Neural progenitor cell (in vitro differentiated cells): Measurements from ENCODE around the gene SLTM. TPM values are rescaled to one million over a fixed set of nuclear protein-coding genes. Genes with fewer than 3 reads are reported as not detected.

Experiments used
- DNase-seq: peaks from one replicate; pipeline ENCODE4 v3.0.0-alpha.2; 2016; ENCODE audit warnings: low spot score
- H2AFZ ChIP-seq: fragments of 200-600 bp; sonication (generic); replicated peaks from 2 replicates; pipeline ENCODE4 v1.6.1; 2016; ENCODE audit warnings: antibody characterized with exemption
- H3F3A ChIP-seq: fragments of 200-600 bp; sonication (generic); 2 replicates; pipeline ENCODE4 v1.6.1; 2016; ENCODE audit warnings: antibody characterized with exemption, low read depth
- H3K27ac ChIP-seq: fragments of 200-600 bp; sonication (generic); 2 replicates; pipeline ENCODE4 v1.5.1; 2016; ENCODE audit warnings: mild to moderate bottlenecking
- H3K27me3 ChIP-seq: fragments of 200-600 bp; sonication (generic); 2 replicates; pipeline ENCODE4 v1.6.1; 2016; ENCODE audit warnings: mild to moderate bottlenecking, moderate library complexity
- H3K36me3 ChIP-seq: fragments of 200-600 bp; sonication (generic); 2 replicates; pipeline ENCODE4 v1.5.1; 2016
- H3K4me1 ChIP-seq: fragments of 200-600 bp; sonication (generic); 2 replicates; pipeline ENCODE4 v1.6.1; 2016; ENCODE audit warnings: mixed run types
- H3K4me2 ChIP-seq: fragments of 200-600 bp; sonication (generic); 2 replicates; pipeline ENCODE4 v1.6.1; 2016
- H3K4me3 ChIP-seq: fragments of 200-600 bp; sonication (generic); 2 replicates; pipeline ENCODE4 v1.5.1; 2016
- H3K79me2 ChIP-seq: fragments of 200-600 bp; sonication (generic); 2 replicates; pipeline ENCODE4 v1.6.1; 2016; ENCODE audit warnings: low read depth
- H3K9ac ChIP-seq: fragments of 200-600 bp; sonication (generic); 2 replicates; pipeline ENCODE4 v1.6.1; 2016
- H3K9me3 ChIP-seq: fragments of 200-600 bp; sonication (generic); 2 replicates; pipeline ENCODE4 v1.5.1; 2016; ENCODE audit warnings: low read depth
- H4K20me1 ChIP-seq: fragments of 200-600 bp; sonication (generic); 2 replicates; pipeline ENCODE4 v1.6.1; 2016; ENCODE audit warnings: low read depth
- H3K27ac Mint-ChIP-seq: 3 replicates; pipeline ENCODE4 v1.8.0; 2021; ENCODE audit warnings: mixed read lengths
- H3K27me3 Mint-ChIP-seq: 2 replicates; pipeline ENCODE4 v1.8.0; 2022; ENCODE audit warnings: low read depth, mild to moderate bottlenecking, inconsistent platforms, moderate library complexity, mixed read lengths; ENCODE audit not compliant: insufficient read depth
- H3K36me3 Mint-ChIP-seq: 3 replicates; pipeline ENCODE4 v1.8.0; 2021; ENCODE audit warnings: mixed read lengths
- H3K4me1 Mint-ChIP-seq: 3 replicates; pipeline ENCODE4 v1.8.0; 2021; ENCODE audit warnings: mixed read lengths
- H3K4me3 Mint-ChIP-seq: 3 replicates; pipeline ENCODE4 v1.8.0; 2021; ENCODE audit warnings: mild to moderate bottlenecking, moderate library complexity, mixed read lengths
- H3K9me3 Mint-ChIP-seq: 3 replicates; pipeline ENCODE4 v1.8.0; 2020; ENCODE audit warnings: mixed read lengths
- EZH2 ChIP-seq: fragments of 200-600 bp; sonication (generic); IDR thresholded peaks from 2 replicates; pipeline ENCODE4 v1.6.1; 2017; ENCODE audit warnings: antibody characterized with exemption, mild to moderate bottlenecking, moderate library complexity
- EZH2phosphoT487 ChIP-seq: fragments of 200-600 bp; sonication (generic); IDR thresholded peaks from 2 replicates; pipeline ENCODE4 v1.6.1; 2017; ENCODE audit warnings: antibody characterized with exemption
- total RNA-seq: library from RNA; depleted of rRNA; stranded (reverse); fragments of >200 nt; gene quantifications from 2 replicates; pipeline ENCODE4 v1.2.3, GENCODE V29; 2015; ENCODE audit warnings: low replicate concordance
- TF ChIP-seq, protein P1 (sequence below): fragments of 200-600 bp; sonication (generic); IDR thresholded peaks from 2 replicates; pipeline ENCODE4 v1.5.1; 2017; ENCODE audit warnings: antibody characterized with exemption, mild to moderate bottlenecking

The SLTM gene
- total RNA-seq, 1 donor from 2014 or later = 152 TPM

DNA sequence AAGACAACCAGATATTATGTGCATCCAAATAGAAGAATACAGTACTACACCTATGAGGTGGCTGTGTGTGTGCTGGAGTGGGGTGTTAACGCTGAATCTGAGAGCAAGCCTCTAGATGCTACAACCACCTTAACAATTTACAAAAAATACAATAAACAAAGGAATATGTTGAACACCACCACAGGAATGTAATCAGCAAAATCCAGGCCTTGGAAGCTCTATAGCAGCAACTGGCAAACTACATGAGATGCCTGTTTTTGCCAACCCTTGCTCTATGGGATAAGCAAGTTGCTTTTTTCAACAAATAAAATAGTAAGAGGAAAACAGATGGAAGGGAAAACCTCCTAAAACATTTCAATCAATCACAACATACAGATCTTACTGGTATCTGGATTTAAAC is 23.9 kb downstream of the SLTM start:
- Mint-ChIP-seq H3K36me3 (peaks cover 29% of the 10 kb centered on the region), H3K4me1 (no peaks in the 10 kb centered on the region), H3K27me3 (no peaks in the 10 kb centered on the region), H3K27ac (no peak overlapping the region), H3K9me3 (no peaks in the 10 kb centered on the region), H3K4me3 (no peak overlapping the region)
- H3K9ac ChIP-seq = no peak overlapping the region
- no peaks in the 10 kb centered on the region for H3K27me3 ChIP-seq
- TF ChIP-seq EZH2phosphoT487 = no peak
- no peak for TF ChIP-seq EZH2
- TF ChIP-seq, protein P1, sequence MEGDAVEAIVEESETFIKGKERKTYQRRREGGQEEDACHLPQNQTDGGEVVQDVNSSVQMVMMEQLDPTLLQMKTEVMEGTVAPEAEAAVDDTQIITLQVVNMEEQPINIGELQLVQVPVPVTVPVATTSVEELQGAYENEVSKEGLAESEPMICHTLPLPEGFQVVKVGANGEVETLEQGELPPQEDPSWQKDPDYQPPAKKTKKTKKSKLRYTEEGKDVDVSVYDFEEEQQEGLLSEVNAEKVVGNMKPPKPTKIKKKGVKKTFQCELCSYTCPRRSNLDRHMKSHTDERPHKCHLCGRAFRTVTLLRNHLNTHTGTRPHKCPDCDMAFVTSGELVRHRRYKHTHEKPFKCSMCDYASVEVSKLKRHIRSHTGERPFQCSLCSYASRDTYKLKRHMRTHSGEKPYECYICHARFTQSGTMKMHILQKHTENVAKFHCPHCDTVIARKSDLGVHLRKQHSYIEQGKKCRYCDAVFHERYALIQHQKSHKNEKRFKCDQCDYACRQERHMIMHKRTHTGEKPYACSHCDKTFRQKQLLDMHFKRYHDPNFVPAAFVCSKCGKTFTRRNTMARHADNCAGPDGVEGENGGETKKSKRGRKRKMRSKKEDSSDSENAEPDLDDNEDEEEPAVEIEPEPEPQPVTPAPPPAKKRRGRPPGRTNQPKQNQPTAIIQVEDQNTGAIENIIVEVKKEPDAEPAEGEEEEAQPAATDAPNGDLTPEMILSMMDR = no peak
- H3F3A ChIP-seq = no peaks in the 10 kb centered on the region
- H4K20me1 ChIP-seq = peaks cover 11% of the 10 kb centered on the region
- H3K4me3 ChIP-seq = no peak overlapping the region
- H2AFZ ChIP-seq = no peak overlapping the region
- H3K4me1 ChIP-seq = no peaks in the 10 kb centered on the region
- H3K9me3 ChIP-seq = no peaks in the 10 kb centered on the region
- DNase-seq = no peak
- peaks cover 94% of the 10 kb centered on the region for H3K79me2 ChIP-seq
- peaks cover 24% of the 10 kb centered on the region for H3K36me3 ChIP-seq
- no peak overlapping the region for H3K4me2 ChIP-seq
- H3K27ac ChIP-seq = no peak overlapping the region

DNA sequence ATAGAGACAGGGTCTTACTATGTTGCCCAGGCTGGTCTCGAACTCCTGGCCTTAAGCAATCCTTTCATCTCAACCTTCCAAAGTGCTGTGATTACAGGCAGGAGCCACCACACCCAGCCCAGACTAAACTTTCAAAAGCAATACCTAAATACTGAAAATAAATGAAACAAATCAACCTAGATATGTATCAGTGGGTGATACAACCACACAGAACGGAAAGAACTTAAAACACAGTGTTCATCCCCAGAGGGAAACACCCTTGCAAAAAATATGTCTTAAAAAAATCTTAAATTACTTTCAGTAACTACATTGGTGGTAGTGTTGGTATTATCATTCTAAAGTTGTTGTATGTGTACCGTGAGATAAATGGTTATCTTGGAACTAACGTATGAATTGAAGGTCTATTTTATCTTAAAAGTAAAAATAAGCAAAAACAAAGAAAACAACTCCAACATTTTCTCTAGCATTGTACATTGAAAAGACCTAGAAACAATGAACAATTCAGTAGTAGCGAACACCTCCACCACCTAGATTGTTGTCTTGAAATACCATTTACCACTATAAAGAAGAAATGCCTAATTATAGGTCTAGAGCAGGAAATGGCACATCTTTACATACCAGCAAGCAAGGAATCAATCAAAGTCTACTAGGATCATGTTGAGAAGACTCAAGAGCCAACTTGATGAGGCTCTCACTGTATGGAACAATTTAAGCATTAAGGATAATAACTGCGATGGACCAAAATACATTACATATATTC is 24.7 kb downstream of the SLTM start:
- no peak overlapping the region for H3K4me2 ChIP-seq
- H2AFZ ChIP-seq = no peak overlapping the region
- peaks cover 22% of the 10 kb centered on the region for H3K36me3 Mint-ChIP-seq
- peaks cover 11% of the 10 kb centered on the region for H4K20me1 ChIP-seq
- no peaks in the 10 kb centered on the region for H3K27me3 ChIP-seq
- H3K36me3 ChIP-seq = peaks cover 24% of the 10 kb centered on the region
- no peak overlapping the region for H3K27ac Mint-ChIP-seq
- no peak overlapping the region for H3K4me3 Mint-ChIP-seq
- no peaks in the 10 kb centered on the region for H3K27me3 Mint-ChIP-seq
- H3K9ac ChIP-seq = no peak overlapping the region
- no peak for TF ChIP-seq EZH2
- no peak overlapping the region for H3K4me3 ChIP-seq
- H3K9me3 ChIP-seq = no peaks in the 10 kb centered on the region
- H3K9me3 Mint-ChIP-seq = no peaks in the 10 kb centered on the region
- H3K4me1 Mint-ChIP-seq = no peaks in the 10 kb centered on the region
- no peaks in the 10 kb centered on the region for H3K4me1 ChIP-seq
- peaks cover 93% of the 10 kb centered on the region for H3K79me2 ChIP-seq
- no peak for DNase-seq
- H3K27ac ChIP-seq = no peak overlapping the region
- no peaks in the 10 kb centered on the region for H3F3A ChIP-seq

DNA sequence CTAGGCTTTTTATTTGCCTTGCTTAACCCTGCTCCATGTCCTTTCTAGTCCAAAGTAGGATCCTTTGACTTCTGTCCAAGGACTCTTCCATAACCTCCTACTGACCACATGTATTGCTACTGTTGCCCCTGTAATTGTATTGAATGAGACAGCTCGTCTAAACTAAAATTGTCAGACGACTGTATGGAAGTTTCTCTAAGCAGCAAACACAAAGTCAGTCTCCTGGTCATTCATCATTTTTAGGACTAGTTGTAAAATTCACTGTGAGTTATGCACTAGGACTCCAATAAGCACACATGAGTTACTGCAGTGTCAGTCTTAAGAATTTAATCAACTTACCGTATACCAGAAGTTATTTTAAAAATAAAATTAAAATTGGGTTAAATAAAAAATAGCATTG is 32.8 kb downstream of the SLTM start:
- Mint-ChIP-seq H3K4me1 (no peaks in the 10 kb centered on the region), H3K27me3 (no peaks in the 10 kb centered on the region), H3K4me3 (no peak overlapping the region), H3K9me3 (no peaks in the 10 kb centered on the region), H3K27ac (no peak overlapping the region), H3K36me3 (peaks cover 26% of the 10 kb centered on the region)
- Histone ChIP-seq H2AFZ (no peak overlapping the region), H3K4me2 (no peak overlapping the region), H4K20me1 (peaks cover 4% of the 10 kb centered on the region), H3K27ac (no peak overlapping the region), H3K4me3 (no peak overlapping the region), H3K36me3 (peaks cover under 1% of the 10 kb centered on the region), H3F3A (no peaks in the 10 kb centered on the region), H3K79me2 (peaks cover 19% of the 10 kb centered on the region), H3K4me1 (peaks cover under 1% of the 10 kb centered on the region), H3K9me3 (no peaks in the 10 kb centered on the region), H3K27me3 (no peaks in the 10 kb centered on the region), H3K9ac (no peak overlapping the region)
- DNase-seq = no peak
- TF ChIP-seq EZH2phosphoT487 = no peak
- TF ChIP-seq, protein P1 = no peak
- no peak for TF ChIP-seq EZH2

DNA sequence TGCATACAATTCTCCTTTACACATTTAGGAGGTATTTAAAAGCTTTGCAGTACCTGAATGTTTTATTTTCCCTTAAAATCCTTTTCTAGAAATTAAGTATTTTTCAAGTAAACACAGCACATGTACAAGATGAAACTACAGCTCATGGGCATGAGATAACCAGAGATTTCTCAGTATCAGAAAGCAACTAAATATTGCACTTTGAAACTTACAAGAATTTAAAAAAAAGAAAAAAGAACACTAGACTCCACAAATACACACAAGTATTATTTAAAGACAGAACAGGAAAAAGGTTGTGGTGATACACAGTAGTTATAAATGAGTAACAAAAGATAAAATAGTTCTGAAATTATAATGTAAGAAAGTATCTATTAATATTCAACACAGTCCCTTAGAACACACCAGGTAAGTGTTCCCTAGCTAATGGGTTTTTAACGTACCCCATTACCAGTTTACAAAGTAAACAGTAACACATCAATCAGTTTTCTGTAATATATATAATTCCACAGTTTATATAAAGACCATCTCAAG is 35.3 kb downstream of the SLTM start:
- H3K4me3 Mint-ChIP-seq = no peak overlapping the region
- H3K9me3 Mint-ChIP-seq = no peaks in the 10 kb centered on the region
- no peak for DNase-seq
- Histone ChIP-seq H3K27me3 (no peaks in the 10 kb centered on the region), H3K4me2 (no peak overlapping the region), H2AFZ (no peak overlapping the region), H3K9me3 (no peaks in the 10 kb centered on the region), H3K79me2 (no peaks in the 10 kb centered on the region), H3K36me3 (peaks cover 9% of the 10 kb centered on the region), H3K27ac (no peak overlapping the region), H4K20me1 (peaks cover 12% of the 10 kb centered on the region), H3K9ac (no peak overlapping the region), H3F3A (peaks cover 7% of the 10 kb centered on the region), H3K4me1 (peaks cover 18% of the 10 kb centered on the region), H3K4me3 (no peak overlapping the region)
- TF ChIP-seq, protein P1 = no peak
- no peak for TF ChIP-seq EZH2
- TF ChIP-seq EZH2phosphoT487 = no peak
- H3K36me3 Mint-ChIP-seq = peaks cover 30% of the 10 kb centered on the region
- H3K27ac Mint-ChIP-seq = no peak overlapping the region
- H3K4me1 Mint-ChIP-seq = no peaks in the 10 kb centered on the region
- no peaks in the 10 kb centered on the region for H3K27me3 Mint-ChIP-seq
